PC-9 (cell line): ENCODE data around the gene SYAP1. TPM values are rescaled to one million over a fixed set of nuclear protein-coding genes. Genes with fewer than 3 reads are reported as not detected.

Source experiments
- BruUV-seq: library from RNA; stranded (reverse); fragments of 400-500 nt; replicated peaks from 2 replicates; lab custom pipeline; 2021; lab: Mats Ljungman, UMichigan
- CTCF ChIA-PET: fragments of 300-600 bp; sonication (Branson Sonifier 250); formaldehyde crosslinking; loops from one replicate; lab custom pipeline; 2022; ENCODE audit warnings: antibody characterized with exemption; lab: Charles Lee
- POLR2A ChIA-PET: fragments of 300-600 bp; sonication (Branson Sonifier 250); formaldehyde crosslinking; loops from one replicate; lab custom pipeline; 2022; ENCODE audit warnings: antibody characterized with exemption; ENCODE audit not compliant: unreplicated experiment; lab: Charles Lee
- DNase-seq, 2 experiments: peaks; one replicate each; pipeline versions ENCODE4 v3.0.0 to v3.0.0-alpha.2; 2015 to 2022; ENCODE audit warnings: mixed read lengths in 1 of 2
- H2AFZ ChIP-seq: fragments of 200-600 bp; sonication (generic); 2 replicates; pipeline ENCODE4 v1.8.1; 2017; ENCODE audit warnings: antibody characterized with exemption
- H3F3A ChIP-seq: fragments of 200-600 bp; sonication (generic); 2 replicates; pipeline ENCODE4 v1.8.1; 2017; ENCODE audit warnings: antibody characterized with exemption, mild to moderate bottlenecking, low read depth; ENCODE audit not compliant: insufficient read depth
- H3K27ac ChIP-seq: fragments of 200-600 bp; sonication (generic); 2 replicates; pipeline ENCODE4 v1.6.1; 2016; ENCODE audit warnings: mixed run types
- H3K27me3 ChIP-seq: fragments of 200-600 bp; sonication (generic); 2 replicates; pipeline ENCODE4 v1.6.1; 2016; ENCODE audit warnings: low read depth, mixed run types; ENCODE audit not compliant: insufficient read depth
- H3K36me3 ChIP-seq: fragments of 200-600 bp; sonication (generic); 2 replicates; pipeline ENCODE4 v1.6.1; 2016; ENCODE audit warnings: low read depth, mixed run types
- H3K4me1 ChIP-seq: fragments of 200-600 bp; sonication (generic); replicated peaks from 2 replicates; pipeline ENCODE4 v1.6.1; 2016; ENCODE audit warnings: mixed run types; ENCODE audit not compliant: insufficient read depth
- H3K4me2 ChIP-seq: fragments of 200-600 bp; sonication (generic); 2 replicates; pipeline ENCODE4 v1.6.1; 2017; ENCODE audit warnings: mixed run types
- H3K4me3 ChIP-seq: fragments of 200-600 bp; sonication (generic); 2 replicates; pipeline ENCODE4 v1.6.1; 2016; ENCODE audit warnings: mixed run types
- H3K79me2 ChIP-seq: fragments of 200-600 bp; sonication (generic); 2 replicates; pipeline ENCODE4 v1.6.1; 2017; ENCODE audit warnings: low read depth, mixed run types
- H3K9me2 ChIP-seq: fragments of 200-600 bp; sonication (generic); 2 replicates; pipeline ENCODE4 v1.8.1; 2017; ENCODE audit warnings: mild to moderate bottlenecking; ENCODE audit not compliant: insufficient read depth
- H3K9me3 ChIP-seq: fragments of 200-600 bp; sonication (generic); 2 replicates; pipeline ENCODE4 v1.8.1; 2016; ENCODE audit warnings: low read depth; ENCODE audit not compliant: insufficient read depth
- H4K20me1 ChIP-seq: fragments of 200-600 bp; sonication (generic); 2 replicates; pipeline ENCODE4 v1.8.1; 2017; ENCODE audit not compliant: insufficient read depth
- EZH2 ChIP-seq: fragments of 200-600 bp; sonication (generic); IDR thresholded peaks from 2 replicates; pipeline ENCODE4 v1.8.0; 2017; ENCODE audit warnings: antibody characterized with exemption, low read depth
- intact Hi-C: fragments of 100-400 bp; cut with micrococcal nuclease; formaldehyde crosslinking; loops from one replicate; pipeline ENCODE4 v1.10.0; 2022; ENCODE audit not compliant: unreplicated experiment
- total RNA-seq: library from RNA; stranded (reverse); gene quantifications from 2 replicates; pipeline ENCODE4 v1.2.3, GENCODE V29; 2021
- TF ChIP-seq, protein P1 (sequence below): fragments of 200-600 bp; sonication (generic); conservative IDR thresholded peaks from 2 replicates; pipeline ENCODE4 v1.6.1; 2017; ENCODE audit warnings: mixed run types, antibody characterized with exemption, mild to moderate bottlenecking, moderate library complexity

The SYAP1 gene
- total RNA-seq, 1 experiment from 2014 or later = 41.2 TPM

DNA sequence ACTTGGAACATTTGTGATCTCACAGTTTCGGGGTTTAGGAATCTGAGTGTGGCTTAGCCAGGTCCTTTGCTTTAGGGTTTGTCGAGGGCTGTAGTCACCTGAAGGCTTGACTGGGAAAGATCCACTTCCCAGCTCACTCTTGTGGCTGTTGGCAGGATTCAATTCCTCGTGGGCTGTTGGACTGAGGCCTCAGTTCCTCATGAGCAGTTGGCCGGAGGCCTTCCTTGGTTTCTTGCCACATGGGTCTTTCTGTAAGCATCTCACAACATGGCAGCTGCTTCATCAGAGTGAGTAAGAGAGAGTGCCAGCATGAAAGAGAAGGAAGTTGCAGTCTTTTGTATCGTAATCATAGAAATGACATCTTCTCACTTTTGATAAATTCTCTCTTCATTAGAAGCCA lies 77.9 kb downstream of the SYAP1 start:
- H3K9me3 ChIP-seq = no peaks in the 10 kb centered on the region
- no peaks in the 10 kb centered on the region for H3K9me2 ChIP-seq
- no peaks in the 10 kb centered on the region for H3F3A ChIP-seq
- no peaks in the 10 kb centered on the region for H3K4me1 ChIP-seq
- ChIA-PET CTCF (no interaction called here), POLR2A (no interaction called here)
- no peak for DNase-seq
- intact Hi-C loops = no loop called here
- BruUV-seq = no TSS peak
- peaks cover 64% of the 10 kb centered on the region for H3K79me2 ChIP-seq
- no peak overlapping the region for H3K4me3 ChIP-seq
- no peaks in the 10 kb centered on the region for H3K27me3 ChIP-seq
- no peak overlapping the region for H2AFZ ChIP-seq
- H4K20me1 ChIP-seq = peaks cover 12% of the 10 kb centered on the region
- no peaks in the 10 kb centered on the region for H3K36me3 ChIP-seq
- H3K4me2 ChIP-seq = no peak overlapping the region
- TF ChIP-seq EZH2 = no peak
- TF ChIP-seq, protein P1, sequence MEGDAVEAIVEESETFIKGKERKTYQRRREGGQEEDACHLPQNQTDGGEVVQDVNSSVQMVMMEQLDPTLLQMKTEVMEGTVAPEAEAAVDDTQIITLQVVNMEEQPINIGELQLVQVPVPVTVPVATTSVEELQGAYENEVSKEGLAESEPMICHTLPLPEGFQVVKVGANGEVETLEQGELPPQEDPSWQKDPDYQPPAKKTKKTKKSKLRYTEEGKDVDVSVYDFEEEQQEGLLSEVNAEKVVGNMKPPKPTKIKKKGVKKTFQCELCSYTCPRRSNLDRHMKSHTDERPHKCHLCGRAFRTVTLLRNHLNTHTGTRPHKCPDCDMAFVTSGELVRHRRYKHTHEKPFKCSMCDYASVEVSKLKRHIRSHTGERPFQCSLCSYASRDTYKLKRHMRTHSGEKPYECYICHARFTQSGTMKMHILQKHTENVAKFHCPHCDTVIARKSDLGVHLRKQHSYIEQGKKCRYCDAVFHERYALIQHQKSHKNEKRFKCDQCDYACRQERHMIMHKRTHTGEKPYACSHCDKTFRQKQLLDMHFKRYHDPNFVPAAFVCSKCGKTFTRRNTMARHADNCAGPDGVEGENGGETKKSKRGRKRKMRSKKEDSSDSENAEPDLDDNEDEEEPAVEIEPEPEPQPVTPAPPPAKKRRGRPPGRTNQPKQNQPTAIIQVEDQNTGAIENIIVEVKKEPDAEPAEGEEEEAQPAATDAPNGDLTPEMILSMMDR = no peak
- no peak overlapping the region for H3K27ac ChIP-seq

DNA sequence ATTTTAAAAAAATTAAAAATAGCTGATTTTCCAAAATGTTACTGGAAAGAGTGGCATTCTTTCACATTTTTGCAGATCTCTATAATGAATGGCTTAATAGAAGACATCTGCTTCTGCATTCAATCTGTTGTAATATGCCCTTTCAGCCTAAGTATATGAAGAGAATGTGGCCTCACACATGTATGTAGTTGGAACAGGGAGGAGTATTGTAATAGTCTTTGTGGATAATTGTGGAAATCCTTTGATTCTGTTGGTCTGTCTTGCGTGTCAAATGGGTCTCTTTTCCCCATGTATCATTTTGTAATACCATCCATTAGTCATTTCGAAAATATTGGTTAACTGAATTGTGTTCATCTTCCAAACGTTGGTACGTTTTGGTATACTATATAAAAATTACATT lies 78.4 kb downstream of the SYAP1 start:
- H3K9me3 ChIP-seq = no peaks in the 10 kb centered on the region
- no peak for DNase-seq
- no peaks in the 10 kb centered on the region for H3F3A ChIP-seq
- no peaks in the 10 kb centered on the region for H3K27me3 ChIP-seq
- intact Hi-C loops = no loop called here
- ChIA-PET POLR2A (no interaction called here), CTCF (no interaction called here)
- H3K79me2 ChIP-seq = peaks cover 63% of the 10 kb centered on the region
- no peaks in the 10 kb centered on the region for H3K4me1 ChIP-seq
- no peaks in the 10 kb centered on the region for H3K9me2 ChIP-seq
- no peak overlapping the region for H3K4me2 ChIP-seq
- no TSS peak for BruUV-seq
- H2AFZ ChIP-seq = no peak overlapping the region
- H3K27ac ChIP-seq = no peak overlapping the region
- TF ChIP-seq EZH2 = no peak
- TF ChIP-seq, protein P1 = no peak
- no peak overlapping the region for H3K4me3 ChIP-seq
- H3K36me3 ChIP-seq = no peaks in the 10 kb centered on the region
- peaks cover 12% of the 10 kb centered on the region for H4K20me1 ChIP-seq

DNA sequence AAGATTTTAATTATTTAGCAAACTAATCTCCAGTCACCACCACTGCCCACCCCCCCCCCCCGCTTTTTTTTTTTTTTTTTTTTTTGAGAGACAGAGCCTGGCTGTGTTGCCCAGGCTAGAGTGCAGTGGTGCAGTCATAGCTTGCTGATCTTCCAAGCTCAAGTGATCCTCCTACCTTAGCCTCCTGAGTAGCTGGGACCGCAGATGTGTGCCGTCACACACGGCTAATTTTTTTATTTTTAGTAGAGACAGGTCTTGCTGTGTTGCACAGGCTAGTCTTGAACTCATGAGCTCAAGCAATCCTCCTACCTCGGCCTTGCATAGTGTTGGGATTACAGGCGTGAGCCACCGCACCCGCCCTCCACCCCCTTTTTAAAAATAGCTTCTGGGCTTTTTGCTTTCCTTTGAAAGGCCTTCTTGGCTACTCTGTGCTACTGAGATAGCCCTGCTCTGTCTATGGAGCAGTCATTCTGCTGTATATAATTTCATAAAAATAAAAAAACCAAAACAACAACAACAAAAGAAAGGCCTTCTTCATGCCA lies 85.6 kb downstream of the SYAP1 start:
- no peak for DNase-seq
- Histone ChIP-seq H3K9me3 (no peaks in the 10 kb centered on the region), H3F3A (no peaks in the 10 kb centered on the region; the same call in 1 of the 2 replicates), H3K27ac (no peak overlapping the region), H3K9me2 (no peaks in the 10 kb centered on the region), H3K4me3 (no peak overlapping the region), H3K27me3 (no peaks in the 10 kb centered on the region), H2AFZ (no peak overlapping the region), H3K4me2 (no peak overlapping the region), H3K4me1 (peaks cover 14% of the 10 kb centered on the region), H3K79me2 (peaks cover 69% of the 10 kb centered on the region), H3K36me3 (no peaks in the 10 kb centered on the region), H4K20me1 (peaks cover 16% of the 10 kb centered on the region)
- ChIA-PET POLR2A (interaction anchor here (0.6 kb wide), 1 partner anchor 33 kb away, joined by 3 read pairs; no protein-coding TSS in a partner anchor), CTCF (no interaction called here)
- no TSS peak for BruUV-seq
- intact Hi-C loops = no loop called here
- no peak for TF ChIP-seq EZH2
- TF ChIP-seq, protein P1 = no peak
